ENCODE measurements around the gene MYL6B. TPM values are rescaled to one million over a fixed set of nuclear protein-coding genes. Genes with fewer than 3 reads are reported as not detected.

MYL6B gene
- polyA plus RNA-seq, 4 donors = 24.8 to 49.7 (median 29.9) TPM

DNA sequence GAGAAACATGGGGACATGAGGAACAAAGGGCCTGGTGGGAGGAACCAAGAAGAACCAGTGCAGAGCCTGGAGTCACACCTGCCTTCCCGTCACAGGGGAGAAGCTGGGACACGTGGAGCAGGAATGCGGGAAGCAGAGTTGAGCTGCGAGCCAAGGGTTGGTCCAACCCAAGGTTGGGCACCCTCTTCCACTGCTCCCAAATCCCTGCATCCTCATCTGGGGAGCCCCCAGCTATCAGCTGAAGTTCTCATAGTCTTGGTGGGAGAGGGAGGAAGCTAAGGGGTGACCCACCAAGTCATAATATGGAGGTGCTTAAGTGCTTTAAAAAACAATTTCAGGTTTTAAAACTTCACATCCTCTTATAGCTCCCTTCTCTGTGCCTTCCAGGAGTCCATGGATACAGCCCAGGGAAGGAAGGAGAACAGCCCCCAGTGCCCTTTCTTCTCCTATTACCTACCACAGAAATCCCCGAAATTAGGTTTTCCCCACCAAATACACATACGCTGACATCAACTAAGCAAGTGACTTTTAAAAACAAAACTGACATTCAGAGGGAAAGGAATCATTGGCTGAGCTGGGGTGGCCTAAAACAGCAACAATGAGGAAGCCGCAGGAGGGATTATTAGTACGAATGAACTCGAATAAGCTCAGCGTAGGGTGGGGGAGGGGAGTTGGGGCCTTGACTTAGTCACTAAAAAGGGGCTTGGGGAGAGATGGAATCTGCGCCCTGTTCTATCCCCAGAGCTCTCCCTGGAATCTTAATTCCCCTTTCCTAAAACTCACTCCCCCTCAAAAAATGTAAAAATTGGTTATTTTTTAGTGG, 10.3 kb downstream of the MYL6B start:
- peaks cover 0 to 22% (median 4%) of the 10 kb centered on the region in 3 donors for H3K4me1 ChIP-seq (ENCODE audit: control insufficient read depth in 3 of 3, insufficient read depth in 2 of 3, low read depth in 1 of 3, low read length in 2 of 3)
- no peak for FAIRE-seq
- WGBS, 3 donors = 60 to 62% (median 61%) methylated on average over 11 of the region's 11 CpGs
- no peaks in the 10 kb centered on the region for H3K27me3 ChIP-seq (ENCODE audit: control insufficient read depth in 3 of 3, insufficient read depth in 3 of 3, low read length in 3 of 3)
- H3K36me3 ChIP-seq (ENCODE audit: control insufficient read depth in 3 of 3, insufficient read depth in 2 of 3, low read depth in 1 of 3, low read length in 3 of 3) = peaks cover 27 to 82% (median 35%) of the 10 kb centered on the region in 3 donors
- peak overlapping the region in 2 of 3 donors; percentile 25 to 69 for H3K27ac ChIP-seq (ENCODE audit: low read depth in 1 of 3, low read length in 2 of 3)
- H3K4me3 ChIP-seq (ENCODE audit: low read depth in 1 of 3, low read length in 3 of 3) = no peak overlapping the region
- peak; percentile 19 to 39 for DNase-seq
- H3K9me3 ChIP-seq (ENCODE audit: control insufficient read depth in 2 of 2, insufficient read depth in 1 of 2, low read depth in 1 of 2, low read length in 1 of 2) = no peaks in the 10 kb centered on the region

DNA sequence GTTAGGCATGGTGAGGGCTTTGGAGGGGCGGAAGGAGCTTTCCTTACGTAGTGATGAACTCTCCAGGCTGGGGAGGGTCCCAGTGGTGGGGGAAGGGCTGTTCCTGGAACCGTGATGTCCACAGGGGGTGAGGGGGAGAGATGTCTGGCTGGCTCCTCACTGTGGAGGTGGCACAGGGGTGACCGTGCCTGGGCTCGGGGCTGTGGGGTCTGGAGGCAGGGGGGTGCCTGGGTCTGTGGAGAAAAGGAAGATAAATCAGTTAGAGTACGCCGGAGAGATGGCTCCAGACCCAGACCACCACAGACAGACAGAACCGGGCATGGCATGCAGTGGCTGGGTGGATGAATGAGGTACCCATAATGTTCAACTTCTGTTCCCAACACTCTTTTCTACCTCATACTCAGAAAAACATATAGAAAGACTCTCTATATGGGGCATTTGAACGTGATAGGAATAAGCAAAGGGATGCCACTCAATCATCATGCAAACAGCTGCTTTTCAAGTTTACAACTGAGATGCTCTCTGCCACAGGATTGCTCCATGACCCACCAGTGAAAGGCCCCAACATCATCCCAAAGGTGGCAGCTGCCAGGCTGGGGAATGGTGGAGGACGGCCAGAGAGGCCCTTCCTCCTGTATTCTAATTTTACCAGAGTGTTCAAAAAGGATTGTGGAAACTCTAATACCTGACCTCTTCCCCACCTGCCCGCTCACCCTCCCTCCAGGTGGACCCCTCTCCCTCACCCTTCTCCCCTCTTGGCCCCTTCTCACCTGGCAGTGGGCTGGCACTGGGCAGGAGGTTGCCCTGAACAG, 11.4 kb downstream of the MYL6B start:
- Histone ChIP-seq H3K27ac (ENCODE audit: low read depth in 1 of 3, low read length in 2 of 3) (no peak overlapping the region), H3K36me3 (ENCODE audit: control insufficient read depth in 3 of 3, insufficient read depth in 2 of 3, low read depth in 1 of 3, low read length in 3 of 3) (peaks cover 27 to 93% (median 36%) of the 10 kb centered on the region in 3 donors), H3K4me1 (ENCODE audit: control insufficient read depth in 3 of 3, insufficient read depth in 2 of 3, low read depth in 1 of 3, low read length in 2 of 3) (peaks cover 0 to 22% (median 4%) of the 10 kb centered on the region in 3 donors), H3K27me3 (ENCODE audit: control insufficient read depth in 3 of 3, insufficient read depth in 3 of 3, low read length in 3 of 3) (no peaks in the 10 kb centered on the region), H3K9me3 (ENCODE audit: control insufficient read depth in 2 of 2, insufficient read depth in 1 of 2, low read depth in 1 of 2, low read length in 1 of 2) (no peaks in the 10 kb centered on the region), H3K4me3 (ENCODE audit: low read depth in 1 of 3, low read length in 3 of 3) (no peak overlapping the region)
- no peak for FAIRE-seq
- DNase-seq = no peak
- WGBS, 3 donors = 74 to 82% (median 79%) methylated on average over 11 of the region's 11 CpGs

DNA sequence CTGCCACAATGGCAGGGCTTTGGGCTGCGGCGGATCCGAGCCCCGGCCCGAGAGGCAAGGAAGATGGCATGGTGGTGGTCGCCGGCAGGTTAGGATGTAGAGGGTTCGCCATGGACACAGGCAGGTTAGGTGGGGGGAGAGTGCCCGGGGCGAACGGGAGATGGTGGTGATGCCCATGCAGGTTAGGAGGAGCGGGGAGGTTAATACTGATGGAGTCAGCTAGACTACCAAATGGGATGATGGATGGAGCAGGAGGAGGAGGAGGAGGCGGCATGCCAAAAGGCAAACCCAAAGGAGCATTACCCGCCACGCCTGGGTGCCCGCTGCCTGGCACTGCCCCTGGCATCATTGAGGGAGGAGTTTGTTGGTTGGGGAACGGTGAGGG, 11.9 kb downstream of the MYL6B start:
- DNase-seq = no peak
- Histone ChIP-seq H3K27ac (ENCODE audit: low read depth in 1 of 3, low read length in 2 of 3) (no peak overlapping the region), H3K36me3 (ENCODE audit: control insufficient read depth in 3 of 3, insufficient read depth in 2 of 3, low read depth in 1 of 3, low read length in 3 of 3) (peaks cover 27 to 96% (median 36%) of the 10 kb centered on the region in 3 donors), H3K4me1 (ENCODE audit: control insufficient read depth in 3 of 3, insufficient read depth in 2 of 3, low read depth in 1 of 3, low read length in 2 of 3) (peaks cover 0 to 21% (median 4%) of the 10 kb centered on the region in 3 donors), H3K4me3 (ENCODE audit: low read depth in 1 of 3, low read length in 3 of 3) (no peak overlapping the region), H3K27me3 (ENCODE audit: control insufficient read depth in 3 of 3, insufficient read depth in 3 of 3, low read length in 3 of 3) (no peaks in the 10 kb centered on the region), H3K9me3 (ENCODE audit: control insufficient read depth in 2 of 2, insufficient read depth in 1 of 2, low read depth in 1 of 2, low read length in 1 of 2) (no peaks in the 10 kb centered on the region)
- no peak for FAIRE-seq
- WGBS, 3 donors = 90 to 91% (median 91%) methylated on average over 16 to 17 of the region's 17 CpGs

DNA sequence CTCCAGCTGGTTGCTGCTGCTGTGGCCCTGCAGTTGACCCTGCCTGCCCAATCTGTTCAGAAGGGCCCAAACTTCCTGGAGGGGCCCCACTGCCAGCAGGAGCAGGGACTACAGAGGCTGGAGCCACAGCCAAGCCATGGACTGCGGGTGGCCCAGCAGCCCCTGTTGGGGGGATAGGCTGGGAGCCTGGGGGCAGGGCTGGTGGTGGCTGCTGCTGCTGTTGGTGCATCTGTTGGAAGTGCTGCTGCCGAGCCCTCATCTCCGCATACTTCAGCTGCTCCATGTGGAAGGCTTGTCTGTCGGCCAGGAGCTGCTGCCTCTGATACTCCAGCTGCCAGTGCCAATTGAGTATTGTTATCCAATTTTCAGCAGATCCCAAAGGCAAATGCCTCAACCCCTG, 13.0 kb downstream of the MYL6B start:
- FAIRE-seq (no peak), DNase-seq (no peak)

DNA sequence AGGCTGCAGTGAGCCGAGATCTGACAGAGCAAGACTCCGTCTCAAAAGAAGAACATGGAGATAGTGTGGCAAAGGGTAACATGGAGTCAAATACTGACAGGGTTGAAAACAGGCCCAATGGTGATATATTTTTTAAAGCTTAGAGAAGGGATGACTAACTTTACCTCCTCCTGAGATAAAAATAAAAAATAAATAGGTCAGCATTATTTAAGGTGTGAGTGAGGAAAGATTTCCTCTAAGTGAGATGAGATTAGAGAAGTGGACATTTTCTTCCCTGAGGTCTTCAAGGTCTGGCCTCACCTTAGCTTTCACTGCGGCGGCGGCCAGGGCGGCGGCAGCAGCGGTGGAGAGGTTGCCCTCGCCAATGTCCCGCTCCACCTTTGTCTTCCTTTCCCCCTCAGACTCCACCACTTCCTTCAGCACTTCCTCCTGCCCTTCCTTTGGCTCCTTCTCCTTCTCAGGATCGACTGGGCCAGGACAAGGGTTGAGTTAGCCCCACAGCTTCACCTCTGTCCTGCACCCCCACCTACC, 16.9 kb downstream of the MYL6B start:
- no peaks in the 10 kb centered on the region for H3K27me3 ChIP-seq (ENCODE audit: control insufficient read depth in 3 of 3, insufficient read depth in 3 of 3, low read length in 3 of 3)
- no peak for DNase-seq
- no peak overlapping the region for H3K27ac ChIP-seq (ENCODE audit: low read depth in 1 of 3, low read length in 2 of 3)
- H3K4me1 ChIP-seq (ENCODE audit: control insufficient read depth in 3 of 3, insufficient read depth in 2 of 3, low read depth in 1 of 3, low read length in 2 of 3) = no peaks in the 10 kb centered on the region
- 87 to 95% (median 88%) methylated on average over 11 of the region's 11 CpGs for WGBS, 3 donors
- H3K9me3 ChIP-seq (ENCODE audit: control insufficient read depth in 2 of 2, insufficient read depth in 1 of 2, low read depth in 1 of 2, low read length in 1 of 2) = no peaks in the 10 kb centered on the region
- peaks cover 33 to 95% (median 48%) of the 10 kb centered on the region in 3 donors for H3K36me3 ChIP-seq (ENCODE audit: control insufficient read depth in 3 of 3, insufficient read depth in 2 of 3, low read depth in 1 of 3, low read length in 3 of 3)
- H3K4me3 ChIP-seq (ENCODE audit: low read depth in 1 of 3, low read length in 3 of 3) = no peak overlapping the region
- no peak for FAIRE-seq

More for the DNA sequence above, 13.0 kb downstream of the MYL6B start:
- Histone ChIP-seq H3K27me3 (ENCODE audit: control insufficient read depth in 3 of 3, insufficient read depth in 3 of 3, low read length in 3 of 3) (no peaks in the 10 kb centered on the region), H3K36me3 (ENCODE audit: control insufficient read depth in 3 of 3, insufficient read depth in 2 of 3, low read depth in 1 of 3, low read length in 3 of 3) (peaks cover 32 to 96% (median 44%) of the 10 kb centered on the region in 3 donors), H3K9me3 (ENCODE audit: control insufficient read depth in 2 of 2, insufficient read depth in 1 of 2, low read depth in 1 of 2, low read length in 1 of 2) (no peaks in the 10 kb centered on the region), H3K27ac (ENCODE audit: low read depth in 1 of 3, low read length in 2 of 3) (no peak overlapping the region), H3K4me3 (ENCODE audit: low read depth in 1 of 3, low read length in 3 of 3) (no peak overlapping the region), H3K4me1 (ENCODE audit: control insufficient read depth in 3 of 3, insufficient read depth in 2 of 3, low read depth in 1 of 3, low read length in 2 of 3) (peaks cover 0 to 11% (median 4%) of the 10 kb centered on the region in 3 donors)
- 77 to 81% (median 80%) methylated on average over 4 of the region's 4 CpGs for WGBS, 3 donors

DNA sequence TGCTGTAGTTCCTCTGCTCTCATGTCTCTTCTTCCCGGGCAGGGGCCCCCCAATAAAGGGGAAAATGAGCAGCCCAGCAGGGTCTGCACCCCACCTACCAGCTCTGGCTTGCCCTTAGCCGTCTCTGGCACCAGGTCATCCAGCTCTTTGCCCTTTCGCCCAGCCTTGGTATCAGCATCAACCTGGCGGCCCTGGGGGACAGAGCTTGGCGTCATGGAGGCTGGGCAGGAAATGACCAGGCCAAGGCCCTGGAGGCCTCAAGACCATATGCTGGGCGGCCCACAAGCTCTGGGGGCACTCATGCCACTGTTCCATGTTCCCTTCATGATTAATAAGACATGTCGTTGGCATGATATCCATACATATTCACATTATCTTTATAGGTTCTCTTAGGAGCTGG, 20.5 kb downstream of the MYL6B start:
- DNase-seq (no peak), FAIRE-seq (no peak)
- H3K36me3 ChIP-seq (ENCODE audit: control insufficient read depth in 3 of 3, insufficient read depth in 2 of 3, low read depth in 1 of 3, low read length in 3 of 3) = peaks cover 35 to 81% (median 35%) of the 10 kb centered on the region in 3 donors
- no peaks in the 10 kb centered on the region for H3K4me1 ChIP-seq (ENCODE audit: control insufficient read depth in 3 of 3, insufficient read depth in 2 of 3, low read depth in 1 of 3, low read length in 2 of 3)
- no peaks in the 10 kb centered on the region for H3K9me3 ChIP-seq (ENCODE audit: control insufficient read depth in 2 of 2, insufficient read depth in 1 of 2, low read depth in 1 of 2, low read length in 1 of 2)
- no peak overlapping the region for H3K4me3 ChIP-seq (ENCODE audit: low read depth in 1 of 3, low read length in 3 of 3)
- no peaks in the 10 kb centered on the region for H3K27me3 ChIP-seq (ENCODE audit: control insufficient read depth in 3 of 3, insufficient read depth in 3 of 3, low read length in 3 of 3)
- no peak overlapping the region for H3K27ac ChIP-seq (ENCODE audit: low read depth in 1 of 3, low read length in 2 of 3)
- WGBS, 3 donors = 92 to 97% (median 96%) methylated on average over 7 of the region's 7 CpGs

DNA sequence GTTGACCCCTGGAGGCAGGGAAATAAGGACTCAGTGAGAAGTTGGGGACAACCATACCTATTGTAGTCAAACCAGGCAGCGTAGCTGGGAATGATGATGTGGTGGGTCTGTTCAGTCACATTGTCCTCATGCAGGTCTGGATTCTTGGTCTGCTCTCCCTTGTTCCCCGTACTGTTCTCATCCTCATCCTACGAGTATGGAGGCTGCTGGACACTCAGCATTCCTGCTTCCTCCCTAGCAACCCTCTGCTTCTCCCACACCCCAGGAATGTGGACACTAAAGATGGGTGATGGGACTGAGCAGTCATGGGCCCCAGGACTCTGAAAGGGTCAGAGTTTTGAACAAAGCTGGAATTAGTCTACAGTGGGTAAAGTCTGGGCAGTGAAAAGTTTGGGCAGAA, 26.0 kb downstream of the MYL6B start:
- Histone ChIP-seq H3K9me3 (ENCODE audit: control insufficient read depth in 2 of 2, insufficient read depth in 1 of 2, low read depth in 1 of 2, low read length in 1 of 2) (no peaks in the 10 kb centered on the region), H3K27ac (ENCODE audit: low read depth in 1 of 3, low read length in 2 of 3) (no peak overlapping the region), H3K36me3 (ENCODE audit: control insufficient read depth in 3 of 3, insufficient read depth in 2 of 3, low read depth in 1 of 3, low read length in 3 of 3) (peaks cover 36 to 76% (median 40%) of the 10 kb centered on the region in 3 donors), H3K4me1 (ENCODE audit: control insufficient read depth in 3 of 3, insufficient read depth in 2 of 3, low read depth in 1 of 3, low read length in 2 of 3) (no peaks in the 10 kb centered on the region), H3K4me3 (ENCODE audit: low read depth in 1 of 3, low read length in 3 of 3) (no peak overlapping the region), H3K27me3 (ENCODE audit: control insufficient read depth in 3 of 3, insufficient read depth in 3 of 3, low read length in 3 of 3) (no peaks in the 10 kb centered on the region)
- DNase-seq = no peak
- no peak for FAIRE-seq
- WGBS, 3 donors = 88 to 98% (median 93%) methylated on average over 3 of the region's 3 CpGs

DNA sequence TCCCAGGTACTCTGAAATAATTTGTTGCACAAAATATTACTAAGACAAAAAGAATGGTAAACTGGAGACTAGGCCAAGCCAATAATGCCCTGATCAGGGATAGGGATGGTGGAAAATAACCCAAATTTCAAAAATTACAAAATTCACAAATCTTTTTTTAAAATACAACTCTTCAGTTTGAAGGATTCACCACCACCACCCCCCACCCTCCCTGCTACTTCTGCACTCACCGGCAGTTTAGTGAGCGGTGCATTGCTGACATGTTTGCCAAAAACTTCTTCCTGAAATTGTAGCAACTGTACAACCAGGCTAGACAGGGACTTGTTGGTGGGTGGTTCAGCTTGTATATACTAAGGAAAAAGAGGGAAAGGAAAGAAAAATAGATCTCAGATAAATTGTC, 34.6 kb downstream of the MYL6B start:
- Histone ChIP-seq H3K27ac (ENCODE audit: low read depth in 1 of 3, low read length in 2 of 3) (no peak overlapping the region), H3K36me3 (ENCODE audit: control insufficient read depth in 3 of 3, insufficient read depth in 2 of 3, low read depth in 1 of 3, low read length in 3 of 3) (peaks cover 5 to 37% (median 16%) of the 10 kb centered on the region in 3 donors), H3K9me3 (ENCODE audit: control insufficient read depth in 2 of 2, insufficient read depth in 1 of 2, low read depth in 1 of 2, low read length in 1 of 2) (no peaks in the 10 kb centered on the region), H3K4me3 (ENCODE audit: low read depth in 1 of 3, low read length in 3 of 3) (no peak overlapping the region), H3K27me3 (ENCODE audit: control insufficient read depth in 3 of 3, insufficient read depth in 3 of 3, low read length in 3 of 3) (no peaks in the 10 kb centered on the region), H3K4me1 (ENCODE audit: control insufficient read depth in 3 of 3, insufficient read depth in 2 of 3, low read depth in 1 of 3, low read length in 2 of 3) (peaks cover 2 to 12% (median 7%) of the 10 kb centered on the region in 3 donors)
- FAIRE-seq (no peak), DNase-seq (no peak)
- WGBS, 3 donors = 48 to 80% (median 76%) methylated on average over 2 of the region's 2 CpGs
